ENCODE measurements around the gene ATP2C2.

ATP2C2 gene

DNA sequence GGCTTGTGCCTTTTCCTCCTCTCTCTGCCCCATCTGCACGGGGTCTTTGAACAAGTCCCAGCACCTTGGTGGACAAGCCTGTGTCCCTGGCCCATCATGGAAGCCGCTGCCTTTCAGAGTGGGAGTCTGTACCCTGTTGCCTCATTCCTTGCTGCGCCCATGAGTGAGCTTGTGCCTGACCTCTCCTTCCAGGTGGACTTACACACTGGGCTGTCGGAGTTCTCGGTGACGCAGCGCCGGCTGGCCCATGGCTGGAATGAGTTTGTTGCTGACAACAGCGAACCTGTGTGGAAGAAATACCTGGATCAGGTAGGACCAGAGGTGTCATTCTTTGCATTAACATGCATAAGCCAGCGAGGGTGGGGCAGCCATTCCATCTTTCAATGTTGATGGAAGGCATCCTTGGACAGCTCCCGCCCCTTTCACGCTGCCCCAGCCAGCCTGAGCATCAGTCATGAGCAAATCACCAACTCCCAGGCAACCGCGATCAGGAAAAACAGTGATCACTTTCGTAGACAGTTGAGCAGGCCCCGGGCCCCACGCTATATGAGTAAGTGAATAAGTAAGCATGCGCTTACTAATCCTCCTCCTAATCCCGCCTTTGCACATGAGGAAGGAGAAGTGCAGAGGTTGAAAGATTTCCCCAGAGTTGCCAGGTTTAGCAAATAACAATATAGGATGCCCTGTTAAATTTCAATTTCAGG lies 36.8 kb downstream of the ATP2C2 start:
- no peak overlapping the region for H3K4me3 ChIP-seq (ENCODE audit: low read length)
- TF ChIP-seq CTCF (IDR thresholded peaks at IDR 0.05; ENCODE audit: insufficient read depth, low read depth, low read length, missing control alignments), result no peak
- peak; percentile 57 for DNase-seq (ENCODE audit: low read depth)

DNA sequence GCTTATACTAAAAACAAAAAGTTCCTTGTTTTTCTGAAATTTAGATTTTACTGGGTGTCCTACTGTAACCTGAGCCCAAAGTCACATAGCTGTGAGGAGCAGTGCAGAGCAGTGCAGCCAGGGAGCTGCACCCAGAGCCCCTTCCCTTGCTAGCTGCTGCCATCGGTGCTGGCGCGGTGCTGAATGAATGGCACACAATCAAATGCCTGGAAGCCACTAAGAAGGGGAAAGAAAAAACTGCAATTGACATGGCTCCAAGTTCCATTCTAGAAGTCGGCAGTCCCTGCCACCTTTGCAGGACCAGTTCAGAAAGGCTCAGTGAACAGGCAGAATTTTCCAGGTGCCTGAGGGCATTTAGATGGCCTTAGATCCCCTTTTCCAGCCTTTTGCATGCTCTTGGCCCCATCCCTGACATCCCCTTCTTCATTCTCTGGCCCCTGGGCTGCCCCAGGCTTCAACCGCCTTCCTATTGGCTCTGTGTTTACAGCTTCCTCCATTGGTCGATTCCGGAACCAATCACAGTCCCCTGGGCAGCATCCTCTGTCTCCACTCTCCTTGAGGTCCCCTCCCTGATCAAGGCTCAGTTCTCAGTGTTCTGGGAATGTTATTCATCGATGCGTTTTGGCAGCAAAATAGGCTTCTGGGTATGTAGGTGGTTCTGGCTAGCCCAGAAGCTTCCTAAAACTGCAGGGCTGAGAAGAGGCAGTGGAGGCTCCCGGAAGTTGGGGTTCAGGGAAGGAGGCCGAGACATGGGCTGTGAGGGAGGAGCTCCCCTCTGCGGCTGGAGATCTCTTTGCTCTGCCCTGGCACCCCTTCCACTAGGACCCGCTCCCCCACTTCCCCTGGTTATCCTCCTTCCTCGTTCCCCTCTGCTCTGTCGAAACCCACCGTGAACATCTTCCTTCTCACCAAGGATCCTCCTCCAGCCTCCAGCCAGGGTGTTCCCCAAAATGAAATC lies 37.9 kb downstream of the ATP2C2 start:
- no peak for DNase-seq (ENCODE audit: low read depth)
- TF ChIP-seq CTCF (IDR thresholded peaks at IDR 0.05; ENCODE audit: insufficient read depth, low read depth, low read length, missing control alignments), result no peak
- H3K4me3 ChIP-seq (ENCODE audit: low read length), result no peak overlapping the region

DNA sequence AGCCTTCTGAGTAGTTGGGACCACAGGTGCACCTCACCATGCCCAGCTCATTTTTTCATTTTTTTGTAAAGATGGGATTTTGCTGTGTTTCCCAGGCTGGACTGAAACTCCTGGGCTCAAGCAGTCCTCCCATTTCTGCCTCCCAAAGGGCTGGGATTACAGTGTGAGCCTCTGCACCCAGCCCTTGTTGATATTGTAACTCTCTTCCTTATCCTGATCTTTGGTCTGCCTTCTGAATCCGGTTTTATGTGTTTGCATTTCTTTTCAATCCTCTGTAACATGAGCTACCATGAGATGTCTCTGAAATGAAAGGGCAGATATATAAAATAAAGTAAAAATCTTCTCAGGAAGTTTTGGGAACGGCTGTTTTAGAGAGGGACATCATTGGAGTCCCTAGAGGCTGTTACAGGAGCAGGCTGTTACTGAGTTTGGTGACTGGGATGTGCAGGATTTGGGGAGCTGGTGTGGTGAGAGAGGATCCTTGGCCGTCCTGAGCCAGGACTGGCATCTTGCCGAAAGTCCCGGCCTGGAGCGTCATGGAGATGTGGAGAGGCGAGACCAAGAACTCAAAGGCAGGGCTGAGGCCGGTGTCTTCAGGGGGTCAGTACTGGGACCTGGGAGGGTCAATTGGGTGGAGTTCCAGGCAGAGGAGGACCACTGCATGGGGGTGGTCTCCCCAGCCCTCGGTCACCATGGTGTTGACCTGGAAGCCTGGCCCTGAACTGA lies 39.4 kb downstream of the ATP2C2 start:
- no peak overlapping the region for H3K4me3 ChIP-seq (ENCODE audit: low read length)
- no peak for DNase-seq (ENCODE audit: low read depth)
- no peak for TF ChIP-seq CTCF (IDR thresholded peaks at IDR 0.05; ENCODE audit: insufficient read depth, low read depth, low read length, missing control alignments)

DNA sequence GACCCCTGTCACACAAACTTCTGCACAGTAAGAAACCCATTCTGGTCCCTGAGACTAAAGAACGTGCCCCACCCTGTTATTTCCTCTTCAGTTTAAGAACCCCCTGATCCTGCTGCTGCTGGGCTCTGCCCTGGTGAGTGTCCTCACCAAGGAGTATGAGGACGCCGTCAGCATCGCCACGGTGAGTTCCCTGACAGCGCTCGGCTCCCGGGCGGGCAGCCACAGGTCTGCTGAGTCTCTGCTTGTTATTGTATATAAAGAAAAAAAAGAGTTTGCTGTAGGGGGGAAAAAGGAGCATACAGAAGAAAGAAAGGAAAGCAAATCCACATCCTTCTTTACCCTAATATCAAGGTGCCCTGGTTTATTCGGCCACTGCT lies 40.0 kb downstream of the ATP2C2 start:
- no peak for TF ChIP-seq CTCF (IDR thresholded peaks at IDR 0.05; ENCODE audit: insufficient read depth, low read depth, low read length, missing control alignments)
- DNase-seq (ENCODE audit: low read depth), result no peak
- H3K4me3 ChIP-seq (ENCODE audit: low read length), result no peak overlapping the region

DNA sequence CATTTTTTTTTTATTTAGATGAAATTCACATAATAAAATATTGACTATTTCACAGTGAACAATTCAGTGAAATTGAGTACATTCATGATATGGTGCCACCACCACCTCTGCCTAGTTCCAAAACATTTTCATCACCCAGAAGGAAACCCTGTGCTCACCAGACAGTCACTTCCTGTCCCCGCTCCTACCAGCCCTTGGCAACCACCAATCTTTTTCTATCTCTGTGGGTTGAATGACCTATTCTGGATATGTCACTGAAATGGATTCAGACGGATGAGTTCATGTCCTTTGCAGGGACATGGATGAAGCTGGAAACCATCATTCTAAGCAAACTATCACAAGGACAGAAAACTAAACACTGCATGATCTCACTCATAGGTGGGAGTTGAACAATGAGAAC lies 40.5 kb downstream of the ATP2C2 start:
- TF ChIP-seq CTCF (IDR thresholded peaks at IDR 0.05; ENCODE audit: insufficient read depth, low read depth, low read length, missing control alignments), result no peak
- DNase-seq (ENCODE audit: low read depth), result no peak
- H3K4me3 ChIP-seq (ENCODE audit: low read length), result no peak overlapping the region

DNA sequence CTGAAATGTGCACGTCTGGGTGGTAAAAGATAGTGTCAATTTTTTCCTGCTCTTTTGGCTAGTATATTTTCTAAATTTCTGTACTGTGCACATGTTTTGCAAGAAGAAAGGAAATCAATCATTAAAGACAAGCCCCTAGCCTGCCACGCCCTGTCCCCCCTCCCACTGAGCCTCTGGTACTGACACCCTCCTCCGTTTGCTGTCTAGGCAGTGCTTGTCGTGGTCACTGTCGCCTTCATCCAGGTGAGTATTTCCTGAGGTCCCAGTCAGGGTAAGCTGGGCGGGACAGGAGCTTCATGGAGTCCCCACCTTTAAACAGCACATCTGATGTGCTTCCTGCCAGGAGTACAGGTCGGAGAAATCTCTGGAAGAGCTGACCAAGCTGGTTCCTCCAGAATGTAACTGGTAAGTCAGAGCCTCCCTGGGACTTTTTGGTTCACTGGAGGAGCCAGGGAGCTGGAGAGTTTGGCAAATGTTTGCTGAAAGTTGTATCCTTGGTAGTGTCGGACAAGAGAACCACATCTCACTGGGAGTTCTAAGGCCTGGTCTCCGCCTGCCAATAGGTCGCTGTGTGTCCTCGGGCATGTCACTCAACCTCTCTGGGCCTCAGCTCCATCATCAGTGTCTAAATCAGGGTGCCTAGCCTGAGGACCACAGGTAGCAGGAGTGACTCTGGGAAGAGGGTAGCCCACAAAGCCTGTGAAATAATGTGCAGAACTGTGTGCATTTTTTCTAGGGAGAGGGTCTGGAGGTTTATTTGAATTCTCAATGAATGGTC lies 42.2 kb downstream of the ATP2C2 start:
- H3K4me3 ChIP-seq (ENCODE audit: low read length), result no peak overlapping the region
- DNase-seq (ENCODE audit: low read depth), result peak; percentile 46
- no peak for TF ChIP-seq CTCF (IDR thresholded peaks at IDR 0.05; ENCODE audit: insufficient read depth, low read depth, low read length, missing control alignments)

All from epithelial cell of esophagus (primary cell).